CD4-positive, alpha-beta T cell (primary cell): ENCODE measurements around the gene PIGU. TPM values are rescaled to one million over a fixed set of nuclear protein-coding genes. Genes with fewer than 3 reads are reported as not detected.
A peak's percentile ranks its signal among the peaks of the same experiment; 100 is the strongest.
"Not testable (repeated sequence)": the region's sequence is repeated elsewhere in the genome, so short reads cannot be mapped to it uniquely, and the experiment has no call there.

Experiments used
- ATAC-seq: fragments of 200-7000 bp; cut with Tn5 transposase; one replicate; pipeline ENCODE4 v1.10.0; 2022; ENCODE audit warnings: mild to moderate bottlenecking; ENCODE audit not compliant: poor library complexity
- CTCF ChIA-PET: fragments of 350-600 bp; sonication (Branson Sonifier 250); formaldehyde crosslinking; loops from one replicate; lab custom pipeline; 2021; ENCODE audit warnings: antibody characterized with exemption, inconsistent platforms; lab: Charles Lee
- POLR2A ChIA-PET: fragments of 350-600 bp; sonication (Branson Sonifier 250); formaldehyde crosslinking; loops from one replicate; lab custom pipeline; 2021; ENCODE audit warnings: antibody characterized with exemption, inconsistent platforms; lab: Charles Lee
- DNase-seq, 14 experiments: peaks; one replicate each; pipeline ENCODE4 v3.0.0-alpha.2; 2013 to 2020; ENCODE audit warnings: mixed read lengths in 2 of 14
- H3K27ac ChIP-seq, 2 donors: one replicate each; pipeline versions ENCODE4 v1.5.1 to v1.7.0; 2013; ENCODE audit warnings: low read length in 2 of 2, low read depth in 1 of 2, mild to moderate bottlenecking in 1 of 2
- H3K27me3 ChIP-seq, 2 experiments: 1 replicate in 1 of 2; 2 replicates in 1 of 2; pipeline versions ENCODE4 v1.6.1 to v1.7.0; 2013; ENCODE audit warnings: low read length in 2 of 2, control low read depth in 1 of 2, mild to moderate bottlenecking in 1 of 2, moderate library complexity in 1 of 2; ENCODE audit not compliant: insufficient read depth in 2 of 2, control insufficient read depth in 1 of 2
- H3K36me3 ChIP-seq: one replicate; pipeline ENCODE4 v1.6.1; 2013; ENCODE audit warnings: low read length, control low read depth; ENCODE audit not compliant: insufficient read depth
- H3K4me1 ChIP-seq: one replicate; pipeline ENCODE4 v1.6.1; 2013; ENCODE audit warnings: low read length, control low read depth; ENCODE audit not compliant: insufficient read depth
- H3K4me3 ChIP-seq: one replicate; pipeline ENCODE4 v1.5.1; 2013; ENCODE audit warnings: mild to moderate bottlenecking, low read length, moderate library complexity
- H3K9me3 ChIP-seq, 2 experiments: 1 replicate in 1 of 2; 2 replicates in 1 of 2; pipeline versions ENCODE4 v1.6.1 to v1.7.0; 2013; ENCODE audit warnings: low read length in 2 of 2, mild to moderate bottlenecking in 2 of 2, control low read depth in 1 of 2, moderate library complexity in 1 of 2; ENCODE audit not compliant: control insufficient read depth in 1 of 2, insufficient read depth in 1 of 2
- H3K27ac Mint-ChIP-seq: one replicate; pipeline ENCODE4 v1.8.0; 2020; ENCODE audit warnings: mixed read lengths
- H3K27me3 Mint-ChIP-seq: one replicate; pipeline ENCODE4 v1.8.0; 2021; ENCODE audit warnings: mixed read lengths
- H3K36me3 Mint-ChIP-seq: one replicate; pipeline ENCODE4 v1.8.0; 2021; ENCODE audit warnings: low read depth, mixed read lengths
- H3K4me1 Mint-ChIP-seq: one replicate; pipeline ENCODE4 v1.8.0; 2021; ENCODE audit warnings: low read depth, mixed read lengths
- H3K4me3 Mint-ChIP-seq: one replicate; pipeline ENCODE4 v1.8.0; 2020; ENCODE audit warnings: mild to moderate bottlenecking, mixed read lengths
- H3K9me3 Mint-ChIP-seq: one replicate; pipeline ENCODE4 v1.8.0; 2020; ENCODE audit warnings: mixed read lengths
- intact Hi-C, 2 experiments: fragments of 100-400 bp; cut with DNase I in 1 of 2; cut with micrococcal nuclease in 1 of 2; formaldehyde crosslinking; loops; one replicate each; pipeline versions ENCODE4 v1.15.1 to v1.9.0; 2023 to 2025; cut with DNase I, micrococcal nuclease
- total RNA-seq, 174 experiments: library from RNA in 2 of 174; stranded (reverse) in 2 of 174; gene quantifications; one replicate each; pipeline ENCODE4 v1.2.3 and lab custom pipeline; 2021 to 2026
- TF ChIP-seq, protein P1 (sequence below): fragments of 200-600 bp; IDR thresholded peaks from one replicate; pipeline ENCODE4 v1.8.0; 2022; ENCODE audit warnings: antibody characterized with exemption, mild to moderate bottlenecking

The PIGU gene
- total RNA-seq, 2 experiments from 2014 or later, result 4.6 to 5.5 TPM

DNA sequence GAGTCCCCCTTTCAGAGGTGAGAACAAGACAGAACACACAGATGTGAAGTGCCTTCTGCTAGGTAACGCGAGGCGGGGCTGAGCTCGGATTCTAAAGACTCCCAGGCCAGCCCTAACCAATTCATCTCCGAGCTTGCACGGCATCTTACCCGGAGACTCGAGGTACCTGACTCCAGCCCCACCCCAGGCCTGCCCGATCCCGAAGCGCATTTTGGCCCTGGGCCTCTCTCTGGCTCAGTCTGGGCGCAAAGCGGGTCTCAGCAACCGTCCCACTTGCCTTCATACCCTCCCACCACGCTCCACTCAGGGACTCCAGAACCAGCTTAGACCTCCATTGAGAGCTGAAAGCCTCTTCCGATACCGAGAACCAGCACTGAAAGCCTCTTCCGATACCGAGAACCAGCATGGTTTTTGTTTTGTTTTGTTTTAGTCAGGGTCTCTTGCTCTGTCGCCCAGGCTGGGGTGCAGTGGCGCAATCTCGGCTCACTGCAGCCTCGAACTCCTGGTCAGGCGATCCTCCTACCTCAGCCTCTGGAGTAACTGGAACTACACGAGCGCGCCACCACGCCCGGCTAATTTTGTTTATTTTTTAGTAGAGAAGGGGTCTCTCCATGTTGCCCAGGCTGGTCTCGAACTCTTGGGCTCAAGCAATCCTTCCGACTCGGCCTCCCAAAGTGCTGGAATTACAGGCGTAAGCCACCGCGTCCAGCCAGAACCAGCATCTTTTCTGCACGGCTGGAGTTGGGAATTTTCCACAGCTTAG lies 161.2 kb downstream of the PIGU start:
- Mint-ChIP-seq H3K27me3 (no peaks in the 10 kb centered on the region), H3K36me3 (peaks cover 39% of the 10 kb centered on the region), H3K27ac (peak overlapping the region; percentile 94), H3K4me1 (peaks cover 66% of the 10 kb centered on the region), H3K9me3 (no peaks in the 10 kb centered on the region), H3K4me3 (peak overlapping the region; percentile 99)
- Histone ChIP-seq H3K9me3 (no peaks in the 10 kb centered on the region), H3K27me3 (no peaks in the 10 kb centered on the region), H3K36me3 (peaks cover 13% of the 10 kb centered on the region), H3K27ac (peak overlapping the region; percentile 60 to 80), H3K4me1 (peaks cover 30% of the 10 kb centered on the region), H3K4me3 (peak overlapping the region; percentile 82)
- TF ChIP-seq, protein P1, sequence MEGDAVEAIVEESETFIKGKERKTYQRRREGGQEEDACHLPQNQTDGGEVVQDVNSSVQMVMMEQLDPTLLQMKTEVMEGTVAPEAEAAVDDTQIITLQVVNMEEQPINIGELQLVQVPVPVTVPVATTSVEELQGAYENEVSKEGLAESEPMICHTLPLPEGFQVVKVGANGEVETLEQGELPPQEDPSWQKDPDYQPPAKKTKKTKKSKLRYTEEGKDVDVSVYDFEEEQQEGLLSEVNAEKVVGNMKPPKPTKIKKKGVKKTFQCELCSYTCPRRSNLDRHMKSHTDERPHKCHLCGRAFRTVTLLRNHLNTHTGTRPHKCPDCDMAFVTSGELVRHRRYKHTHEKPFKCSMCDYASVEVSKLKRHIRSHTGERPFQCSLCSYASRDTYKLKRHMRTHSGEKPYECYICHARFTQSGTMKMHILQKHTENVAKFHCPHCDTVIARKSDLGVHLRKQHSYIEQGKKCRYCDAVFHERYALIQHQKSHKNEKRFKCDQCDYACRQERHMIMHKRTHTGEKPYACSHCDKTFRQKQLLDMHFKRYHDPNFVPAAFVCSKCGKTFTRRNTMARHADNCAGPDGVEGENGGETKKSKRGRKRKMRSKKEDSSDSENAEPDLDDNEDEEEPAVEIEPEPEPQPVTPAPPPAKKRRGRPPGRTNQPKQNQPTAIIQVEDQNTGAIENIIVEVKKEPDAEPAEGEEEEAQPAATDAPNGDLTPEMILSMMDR, result no peak
- CTCF ChIA-PET, result interaction anchor here (0.6 to 6.4 kb wide), 10 partner anchors 9 to 203 kb away, joined by 3 to 31 read pairs (median 4); partner anchors contain the start of gene ITCH
- intact Hi-C loops, result loop anchor here (1.0 to 10.0 kb wide), 6 partner anchors 153 to 853 kb away; partner anchors contain the start of genes EIF2S2 (in 2 of the 2), ACSS2 (in 1 of the 2), AHCY (in 1 of the 2) and C20orf144 (in 1 of the 2)
- DNase-seq, result peak; percentile 54 to 86 (median 68)
- POLR2A ChIA-PET, result interaction anchor here (0.6 to 3.6 kb wide), 30 partner anchors 11 to 1439 kb away, joined by 3 to 30 read pairs (median 4); partner anchors contain the start of genes AHCY, ASIP, CEP250 and GGT7
- peak; percentile 72 for ATAC-seq

DNA sequence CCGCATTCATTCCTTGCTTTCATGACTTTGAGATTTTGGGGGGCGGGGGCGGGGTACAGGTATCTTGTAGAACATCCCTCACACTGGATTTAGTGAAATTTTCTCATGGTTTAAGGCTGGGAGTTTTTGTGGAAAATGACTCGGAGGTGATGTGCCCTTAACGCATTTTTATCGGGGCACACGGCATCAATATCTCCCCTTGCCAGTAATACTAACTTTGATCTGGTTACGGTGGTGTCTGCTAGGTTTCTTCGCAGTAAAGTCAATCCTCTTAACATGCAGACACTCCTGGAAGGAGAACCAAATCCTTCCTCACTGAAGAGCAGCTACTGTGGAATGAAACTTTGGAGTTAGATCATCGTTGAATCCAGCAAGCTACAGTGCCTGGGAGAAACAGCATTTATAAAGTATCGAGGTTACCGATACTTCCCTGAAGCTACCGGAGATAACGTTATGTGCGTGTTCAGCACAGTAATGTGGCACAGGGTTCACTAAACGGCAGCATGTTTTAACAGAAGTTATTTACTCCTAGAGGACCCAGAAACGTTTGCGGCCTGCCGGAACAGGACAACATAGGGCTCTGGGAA lies 161.9 kb downstream of the PIGU start:
- DNase-seq, result no peak
- no peak for ATAC-seq
- intact Hi-C loops, result loop anchor here (5.0 to 10.0 kb wide), 5 partner anchors 153 to 853 kb away; partner anchors contain the start of genes EIF2S2 (in 2 of the 2), ACSS2 (in 1 of the 2), C20orf144 (in 1 of the 2) and GGT7 (in 1 of the 2)
- H3K9me3 Mint-ChIP-seq, result no peaks in the 10 kb centered on the region
- Histone ChIP-seq H3K27me3 (no peaks in the 10 kb centered on the region), H3K36me3 (peaks cover 16% of the 10 kb centered on the region), H3K27ac (peak overlapping the region; percentile 60 to 80), H3K4me1 (peaks cover 30% of the 10 kb centered on the region), H3K4me3 (peak overlapping the region; percentile 82), H3K9me3 (no peaks in the 10 kb centered on the region)
- H3K27me3 Mint-ChIP-seq, result no peaks in the 10 kb centered on the region
- peaks cover 62% of the 10 kb centered on the region for H3K4me1 Mint-ChIP-seq
- peak overlapping the region; percentile 99 for H3K4me3 Mint-ChIP-seq
- CTCF ChIA-PET, result interaction anchor here (0.6 to 6.4 kb wide), 7 partner anchors 10 to 202 kb away, joined by 3 to 31 read pairs (median 4); partner anchors contain the start of gene ITCH
- TF ChIP-seq, protein P1, result no peak
- POLR2A ChIA-PET, result interaction anchor here (0.6 to 3.6 kb wide), 18 partner anchors 12 to 1227 kb away, joined by 3 to 30 read pairs (median 4); partner anchors contain the start of genes AHCY, ASIP, GGT7 and ITCH
- H3K36me3 Mint-ChIP-seq, result peaks cover 40% of the 10 kb centered on the region
- H3K27ac Mint-ChIP-seq, result peak overlapping the region; percentile 94

DNA sequence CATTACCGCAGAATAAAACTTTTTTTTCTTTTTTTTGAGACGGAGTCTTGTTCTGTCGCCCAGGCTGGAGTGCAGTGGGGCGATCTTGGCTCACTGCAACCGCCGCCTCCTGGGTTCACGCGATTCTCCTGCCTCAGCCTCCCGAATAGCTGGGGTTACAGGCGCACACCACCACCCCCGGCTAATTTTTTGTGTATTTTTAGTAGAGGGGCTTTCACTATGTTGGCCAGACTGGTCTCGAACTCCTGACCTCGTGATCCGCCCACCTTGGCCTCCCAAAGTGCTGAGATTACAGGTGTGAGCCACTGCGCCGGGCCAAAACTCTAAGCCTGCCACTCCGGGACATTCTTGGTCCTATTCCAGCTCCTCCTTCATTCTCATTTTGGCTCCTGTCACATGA lies 162.9 kb downstream of the PIGU start:
- H3K27me3 Mint-ChIP-seq, H3K9me3 Mint-ChIP-seq, H3K36me3 ChIP-seq, H3K27me3 ChIP-seq, ATAC-seq, H3K27ac ChIP-seq, H3K27ac Mint-ChIP-seq, H3K4me3 ChIP-seq, H3K9me3 ChIP-seq, DNase-seq, POLR2A ChIA-PET: not testable (repeated sequence)
- peaks cover 27% of the 10 kb centered on the region for H3K4me1 ChIP-seq
- H3K36me3 Mint-ChIP-seq, result peaks cover 35% of the 10 kb centered on the region
- intact Hi-C loops, result loop anchor here (10.0 kb wide), 2 partner anchors 361 to 399 kb away; partner anchors contain the start of genes EIF2S2 (in 2 of the 2), ACSS2 (in 1 of the 2) and GGT7 (in 1 of the 2)
- peaks cover 54% of the 10 kb centered on the region for H3K4me1 Mint-ChIP-seq
- CTCF ChIA-PET, result interaction anchor here (1.0 to 6.4 kb wide), 3 partner anchors 9 to 201 kb away, joined by 4 to 31 read pairs (median 5); no protein-coding TSS in a partner anchor
- peak overlapping the region; percentile 45 for H3K4me3 Mint-ChIP-seq
